Karpas-422 (cell line): Measurements from ENCODE around the gene TNS1. TPM values are rescaled to one million over a fixed set of nuclear protein-coding genes. Genes with fewer than 3 reads are reported as not detected.

Source experiments
- DNase-seq: peaks from one replicate; pipeline ENCODE4 v3.0.0-alpha.2; 2015
- H2AFZ ChIP-seq: fragments of 200-600 bp; sonication (generic); 2 replicates; pipeline ENCODE4 v1.6.1; 2014; ENCODE audit warnings: antibody characterized with exemption, low read length, mixed read lengths
- H3K27ac ChIP-seq: fragments of 200-600 bp; sonication (generic); 2 replicates; pipeline ENCODE4 v1.5.1; 2014; ENCODE audit warnings: mild to moderate bottlenecking, low read length, moderate library complexity
- H3K27me3 ChIP-seq: fragments of 200-600 bp; sonication (generic); 2 replicates; pipeline ENCODE4 v1.6.1; 2014; ENCODE audit warnings: low read length, mixed read lengths
- H3K36me3 ChIP-seq: fragments of 200-600 bp; sonication (generic); 2 replicates; pipeline ENCODE4 v1.6.1; 2014; ENCODE audit warnings: low read length, mixed read lengths; ENCODE audit not compliant: insufficient read depth
- H3K4me1 ChIP-seq: fragments of 200-600 bp; sonication (generic); 2 replicates; pipeline ENCODE4 v1.6.1; 2014; ENCODE audit warnings: mild to moderate bottlenecking, low read length, mixed read lengths
- H3K4me2 ChIP-seq: fragments of 200-600 bp; sonication (generic); 2 replicates; pipeline ENCODE4 v1.6.1; 2014; ENCODE audit warnings: low read length, low read depth, mild to moderate bottlenecking; ENCODE audit not compliant: poor library complexity, severe bottlenecking
- H3K4me3 ChIP-seq: fragments of 200-600 bp; sonication (generic); 2 replicates; pipeline ENCODE4 v1.5.1; 2014; ENCODE audit warnings: mild to moderate bottlenecking, antibody characterized with exemption, low read length, mixed read lengths
- H3K79me2 ChIP-seq: fragments of 200-600 bp; sonication (generic); 2 replicates; pipeline ENCODE4 v1.6.1; 2014; ENCODE audit warnings: mild to moderate bottlenecking, low read length, mixed read lengths
- H3K9ac ChIP-seq: fragments of 200-600 bp; sonication (generic); 2 replicates; pipeline ENCODE4 v1.6.0; 2014; ENCODE audit warnings: low read length
- H3K9me2 ChIP-seq: fragments of 200-600 bp; sonication (generic), shearing (Covaris generic); replicated peaks from 2 replicates; pipeline ENCODE4 v1.6.0; 2014; ENCODE audit warnings: mild to moderate bottlenecking, low read length, moderate library complexity; ENCODE audit not compliant: insufficient read depth
- H3K9me3 ChIP-seq: fragments of 300-700, 200-600 bp; sonication (generic); 2 replicates; pipeline ENCODE4 v1.6.1; 2014; ENCODE audit warnings: low read length, mixed read lengths
- H4K20me1 ChIP-seq: fragments of 200-600 bp; sonication (generic); 2 replicates; pipeline ENCODE4 v1.6.1; 2014; ENCODE audit warnings: mild to moderate bottlenecking, antibody characterized with exemption, low read length, low read depth; ENCODE audit not compliant: insufficient read depth
- total RNA-seq: library from RNA; depleted of rRNA; stranded (reverse); fragments of >200 nt; shearing (Covaris generic); gene quantifications from 2 replicates; pipeline ENCODE4 v1.2.3, GENCODE V29; 2014; ENCODE audit warnings: low replicate concordance

The TNS1 gene
- total RNA-seq, 1 experiment from 2014 or later, result 1.7 TPM

GRCh38 chr2:217973008-217973787 is 29.6 kb downstream of the TNS1 start:
- no peak overlapping the region for H3K9ac ChIP-seq
- H3K9me2 ChIP-seq, result no peaks in the 10 kb centered on the region
- DNase-seq, result no peak
- no peak overlapping the region for H2AFZ ChIP-seq
- no peaks in the 10 kb centered on the region for H3K9me3 ChIP-seq
- no peaks in the 10 kb centered on the region for H3K79me2 ChIP-seq
- H3K4me2 ChIP-seq, result no peak overlapping the region
- H3K36me3 ChIP-seq, result no peaks in the 10 kb centered on the region
- H4K20me1 ChIP-seq, result no peaks in the 10 kb centered on the region
- no peaks in the 10 kb centered on the region; the same call in 1 of the 2 replicates for H3K27me3 ChIP-seq
- no peak overlapping the region for H3K4me3 ChIP-seq
- no peaks in the 10 kb centered on the region for H3K4me1 ChIP-seq
- no peak overlapping the region for H3K27ac ChIP-seq

- Histone ChIP-seq H4K20me1 (no peaks in the 10 kb centered on the region), H3K9ac (no peak overlapping the region), H3K4me3 (no peak overlapping the region), H3K27me3 (no peaks in the 10 kb centered on the region; the same call in 1 of the 2 replicates), H3K27ac (no peak overlapping the region), H3K9me3 (no peaks in the 10 kb centered on the region), H2AFZ (no peak overlapping the region), H3K9me2 (no peaks in the 10 kb centered on the region), H3K79me2 (no peaks in the 10 kb centered on the region), H3K4me2 (no peak overlapping the region), H3K36me3 (no peaks in the 10 kb centered on the region), H3K4me1 (no peaks in the 10 kb centered on the region)
- DNase-seq, result no peak
Measured at GRCh38 chr2:217972490-217972889, 30.3 kb downstream of the TNS1 start.

DNA sequence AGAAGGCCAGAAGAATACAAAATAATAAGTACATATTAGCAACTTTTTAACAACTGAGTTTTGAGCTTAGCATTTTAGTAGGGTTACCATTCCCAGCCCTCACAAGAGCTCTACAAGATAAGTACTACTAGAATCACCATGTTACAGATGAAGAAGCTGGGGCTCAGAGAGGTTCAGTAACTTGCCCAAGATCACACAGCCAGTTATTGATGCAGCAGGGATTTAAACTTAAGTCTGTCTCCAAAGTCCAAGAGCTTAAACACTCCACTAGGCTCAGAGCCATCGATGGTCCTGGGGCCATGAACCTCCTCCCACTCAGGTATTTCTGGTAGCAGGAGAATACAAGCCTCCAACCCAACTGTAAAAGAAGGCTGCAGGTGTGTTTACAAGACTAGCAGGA is 30.8 kb downstream of the TNS1 start:
- DNase-seq, result no peak
- H3K27ac ChIP-seq, result no peak overlapping the region
- H3K9ac ChIP-seq, result no peak overlapping the region
- no peaks in the 10 kb centered on the region for H3K36me3 ChIP-seq
- H3K4me3 ChIP-seq, result no peak overlapping the region
- H3K9me2 ChIP-seq, result no peaks in the 10 kb centered on the region
- no peak overlapping the region for H2AFZ ChIP-seq
- no peaks in the 10 kb centered on the region for H3K79me2 ChIP-seq
- no peaks in the 10 kb centered on the region for H4K20me1 ChIP-seq
- no peaks in the 10 kb centered on the region for H3K4me1 ChIP-seq
- no peaks in the 10 kb centered on the region; the same call in 1 of the 2 replicates for H3K27me3 ChIP-seq
- H3K9me3 ChIP-seq, result no peaks in the 10 kb centered on the region
- no peak overlapping the region for H3K4me2 ChIP-seq

GRCh38 chr2:217971166-217971565 is 31.6 kb downstream of the TNS1 start:
- Histone ChIP-seq H3K9ac (no peak overlapping the region), H3K36me3 (no peaks in the 10 kb centered on the region), H4K20me1 (no peaks in the 10 kb centered on the region)

DNA sequence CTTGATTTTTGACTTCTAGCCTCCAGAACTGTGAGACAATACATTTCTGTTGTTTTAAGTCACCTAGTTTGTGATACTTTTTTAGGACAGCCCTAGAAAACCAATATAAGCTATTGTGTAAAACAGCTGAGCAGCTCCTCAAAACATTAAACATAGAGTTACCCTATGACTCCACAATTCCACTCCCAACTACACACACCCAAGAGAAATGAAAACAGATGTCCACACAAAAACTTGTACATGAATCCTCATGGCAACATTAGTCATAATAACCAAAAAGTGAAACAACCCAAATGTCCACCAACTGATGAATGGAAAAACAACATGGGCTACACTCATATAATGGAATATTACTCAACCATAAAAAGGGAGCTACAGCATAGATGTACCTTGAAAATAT is 32.6 kb downstream of the TNS1 start:
- Histone ChIP-seq H4K20me1 (no peaks in the 10 kb centered on the region), H3K9ac (no peak overlapping the region), H3K9me2 (no peaks in the 10 kb centered on the region), H3K4me2 (no peak overlapping the region), H3K79me2 (no peaks in the 10 kb centered on the region), H3K36me3 (no peaks in the 10 kb centered on the region), H3K9me3 (no peaks in the 10 kb centered on the region), H3K27me3 (no peaks in the 10 kb centered on the region; the same call in 1 of the 2 replicates), H2AFZ (no peak overlapping the region), H3K27ac (no peak overlapping the region), H3K4me1 (no peaks in the 10 kb centered on the region), H3K4me3 (no peak overlapping the region)
- DNase-seq, result no peak

More at GRCh38 chr2:217971166-217971565, 31.6 kb downstream of the TNS1 start:
- Histone ChIP-seq H3K27me3 (no peaks in the 10 kb centered on the region; the same call in 1 of the 2 replicates), H3K27ac (no peak overlapping the region), H3K4me3 (no peak overlapping the region), H2AFZ (no peak overlapping the region), H3K4me2 (no peak overlapping the region), H3K9me2 (no peaks in the 10 kb centered on the region), H3K4me1 (no peaks in the 10 kb centered on the region), H3K79me2 (no peaks in the 10 kb centered on the region), H3K9me3 (no peaks in the 10 kb centered on the region)
- no peak for DNase-seq

GRCh38 chr2:217969588-217969987 is 33.2 kb downstream of the TNS1 start:
- Histone ChIP-seq H3K27me3 (no peaks in the 10 kb centered on the region; the same call in 1 of the 2 replicates), H3K4me1 (no peaks in the 10 kb centered on the region), H4K20me1 (no peaks in the 10 kb centered on the region), H3K27ac (no peak overlapping the region), H2AFZ (no peak overlapping the region), H3K9ac (no peak overlapping the region), H3K9me2 (no peaks in the 10 kb centered on the region), H3K4me2 (no peak overlapping the region), H3K4me3 (no peak overlapping the region), H3K36me3 (no peaks in the 10 kb centered on the region), H3K79me2 (no peaks in the 10 kb centered on the region), H3K9me3 (no peaks in the 10 kb centered on the region)
- no peak for DNase-seq

DNA sequence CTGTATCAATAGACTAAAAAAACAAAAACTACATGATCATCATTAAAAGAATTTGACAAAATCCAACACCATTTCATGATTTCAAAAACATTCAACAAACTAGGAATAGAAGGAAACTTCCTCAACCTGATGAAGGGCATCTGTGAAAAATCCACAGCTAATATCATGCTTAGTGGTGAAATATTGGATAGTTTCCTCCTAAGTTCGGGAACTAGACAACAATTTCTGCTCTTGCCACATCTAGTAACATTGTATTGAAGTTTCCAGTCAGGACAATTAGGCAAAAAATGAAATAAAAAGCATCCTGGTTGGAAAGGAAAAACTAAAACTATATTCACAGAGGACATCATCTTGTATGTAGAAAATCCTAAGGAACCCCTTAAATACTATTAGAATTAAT is 34.8 kb downstream of the TNS1 start:
- Histone ChIP-seq H3K9ac (no peak overlapping the region), H3K9me2 (no peaks in the 10 kb centered on the region), H3K9me3 (no peaks in the 10 kb centered on the region), H3K27me3 (no peaks in the 10 kb centered on the region; the same call in 1 of the 2 replicates), H3K4me1 (no peaks in the 10 kb centered on the region), H3K36me3 (no peaks in the 10 kb centered on the region), H3K4me2 (no peak overlapping the region), H3K4me3 (no peak overlapping the region), H4K20me1 (no peaks in the 10 kb centered on the region), H3K27ac (no peak overlapping the region), H2AFZ (no peak overlapping the region), H3K79me2 (no peaks in the 10 kb centered on the region)
- no peak for DNase-seq

DNA sequence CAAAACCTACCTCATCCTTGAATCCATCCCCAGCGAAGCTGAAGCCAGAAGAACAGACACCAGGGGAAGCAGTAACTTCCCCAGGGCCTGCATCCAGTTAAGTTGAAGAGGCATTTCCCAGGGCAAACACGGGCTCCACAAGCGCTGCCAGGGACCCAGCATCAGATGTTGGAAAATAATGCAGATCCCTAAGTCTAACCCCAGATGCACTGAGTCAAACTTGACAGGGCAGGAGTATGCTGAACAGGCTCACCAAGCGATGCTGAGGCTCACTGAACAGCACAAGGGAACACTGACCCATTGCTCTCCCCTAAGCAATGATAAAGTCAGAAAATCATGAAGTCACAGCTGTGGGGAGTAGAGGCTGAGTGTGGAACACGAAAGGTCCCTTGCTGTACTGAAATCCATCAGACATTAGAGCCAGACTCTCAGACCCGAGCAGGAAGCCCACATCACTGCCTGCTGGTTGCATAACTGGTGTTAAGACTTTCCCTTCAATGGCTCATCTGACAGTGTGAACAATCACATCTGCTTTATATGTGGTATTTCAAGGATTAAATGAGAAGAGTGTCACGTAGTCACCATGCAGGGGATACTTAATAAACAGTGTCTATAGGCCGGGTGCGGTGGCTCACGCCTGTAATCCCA is 36.2 kb downstream of the TNS1 start:
- Histone ChIP-seq H2AFZ (no peak overlapping the region), H3K9me3 (no peaks in the 10 kb centered on the region), H3K4me2 (no peak overlapping the region), H4K20me1 (no peaks in the 10 kb centered on the region), H3K9me2 (no peaks in the 10 kb centered on the region), H3K27ac (no peak overlapping the region), H3K4me1 (no peaks in the 10 kb centered on the region), H3K36me3 (no peaks in the 10 kb centered on the region), H3K4me3 (no peak overlapping the region), H3K79me2 (no peaks in the 10 kb centered on the region), H3K9ac (no peak overlapping the region), H3K27me3 (no peaks in the 10 kb centered on the region)
- no peak for DNase-seq
